H9 (cell line): Measurements from ENCODE around the gene CCDC102B. TPM values are rescaled to one million over a fixed set of nuclear protein-coding genes. Genes with fewer than 3 reads are reported as not detected.

Experiments used
- DNase-seq: peaks from one replicate; pipeline ENCODE4 v3.0.0-alpha.2; 2017
- H2AFZ ChIP-seq: one replicate; pipeline ENCODE4 v1.6.1; 2013; ENCODE audit warnings: mild to moderate bottlenecking, low read length, control low read depth, moderate library complexity
- H2AK5ac ChIP-seq: 2 replicates; pipeline ENCODE4 v1.6.1; 2013; ENCODE audit warnings: low read length, control low read depth, mixed read lengths; ENCODE audit not compliant: insufficient read length
- H2BK120ac ChIP-seq: one replicate; pipeline ENCODE4 v1.6.1; 2013; ENCODE audit warnings: low read depth, mild to moderate bottlenecking, low read length, control low read depth, inconsistent platforms; ENCODE audit not compliant: poor library complexity, severe bottlenecking
- H2BK12ac ChIP-seq: 2 replicates; pipeline ENCODE4 v1.6.1; 2013; ENCODE audit warnings: low read length, control low read depth, mixed read lengths, low read depth; ENCODE audit not compliant: insufficient read length
- H2BK15ac ChIP-seq: 2 replicates; pipeline ENCODE4 v1.6.1; 2013; ENCODE audit warnings: low read depth, low read length, control low read depth
- H2BK20ac ChIP-seq: one replicate; pipeline ENCODE4 v1.6.1; 2013; ENCODE audit warnings: low read depth, mild to moderate bottlenecking, low read length, control low read depth, inconsistent platforms; ENCODE audit not compliant: poor library complexity, severe bottlenecking
- H2BK5ac ChIP-seq: 2 replicates; pipeline ENCODE4 v1.6.1; 2013; ENCODE audit warnings: low read length, control low read depth, mixed read lengths; ENCODE audit not compliant: insufficient read length
- H3K14ac ChIP-seq: 2 replicates; pipeline ENCODE4 v1.6.1; 2013; ENCODE audit warnings: low read length, control low read depth; ENCODE audit not compliant: insufficient read depth
- H3K18ac ChIP-seq: 2 replicates; pipeline ENCODE4 v1.6.1; 2013; ENCODE audit warnings: low read depth, mild to moderate bottlenecking, mixed read lengths, low read length, control low read depth; ENCODE audit not compliant: insufficient read length
- H3K23ac ChIP-seq: 2 replicates; pipeline ENCODE4 v1.6.1; 2013; ENCODE audit warnings: low read length, control low read depth, mixed read lengths, low read depth; ENCODE audit not compliant: insufficient read length
- H3K23me2 ChIP-seq: 2 replicates; pipeline ENCODE4 v1.6.1; 2013; ENCODE audit warnings: low read depth, mild to moderate bottlenecking, mixed read lengths, low read length, control low read depth; ENCODE audit not compliant: insufficient read length, poor library complexity, severe bottlenecking
- H3K27ac ChIP-seq: 2 replicates; pipeline ENCODE4 v1.5.1; 2013; ENCODE audit warnings: low read length, control low read depth, mixed read lengths, low read depth; ENCODE audit not compliant: insufficient read length
- H3K27me3 ChIP-seq: 2 replicates; pipeline ENCODE4 v1.6.1; 2013; ENCODE audit warnings: low read length, control low read depth, inconsistent platforms; ENCODE audit not compliant: insufficient read depth
- H3K4ac ChIP-seq: 2 replicates; pipeline ENCODE4 v1.6.1; 2013; ENCODE audit warnings: low read depth, mild to moderate bottlenecking, control low read depth, inconsistent platforms, low read length, moderate library complexity
- H3K4me1 ChIP-seq: 2 replicates; pipeline ENCODE4 v1.6.1; 2013; ENCODE audit warnings: low read length, control low read depth, inconsistent platforms; ENCODE audit not compliant: insufficient read depth
- H3K4me2 ChIP-seq: 2 replicates; pipeline ENCODE4 v1.6.1; 2013; ENCODE audit warnings: low read length, control low read depth, mixed read lengths; ENCODE audit not compliant: insufficient read length, insufficient read depth
- H3K56ac ChIP-seq: 2 replicates; pipeline ENCODE4 v1.6.1; 2013; ENCODE audit warnings: low read depth, mild to moderate bottlenecking, mixed read lengths, low read length, control low read depth; ENCODE audit not compliant: insufficient read length
- H3K79me1 ChIP-seq: 2 replicates; pipeline ENCODE4 v1.6.1; 2013; ENCODE audit warnings: low read depth, mild to moderate bottlenecking, moderate library complexity, low read length, control low read depth, inconsistent platforms; ENCODE audit not compliant: insufficient read depth, poor library complexity, severe bottlenecking
- H3K79me2 ChIP-seq: 2 replicates; pipeline ENCODE4 v1.6.1; 2013; ENCODE audit warnings: low read length, control low read depth, inconsistent platforms; ENCODE audit not compliant: insufficient read depth
- H3K9ac ChIP-seq: 2 replicates; pipeline ENCODE4 v1.6.1; 2013; ENCODE audit warnings: low read length, control low read depth, mixed read lengths; ENCODE audit not compliant: insufficient read length; ENCODE audit errors: extremely low read depth
- H3K9me3 ChIP-seq: one replicate; pipeline ENCODE4 v1.6.1; 2013; ENCODE audit warnings: low read depth, low read length, inconsistent platforms; ENCODE audit not compliant: control insufficient read depth
- H3T11ph ChIP-seq: one replicate; pipeline ENCODE4 v1.6.1; 2013; ENCODE audit warnings: mild to moderate bottlenecking, low read length, control low read depth, inconsistent platforms
- H4K20me1 ChIP-seq: one replicate; pipeline ENCODE4 v1.6.1; 2013; ENCODE audit not compliant: control insufficient read depth, insufficient read length, insufficient read depth
- H4K5ac ChIP-seq: 2 replicates; pipeline ENCODE4 v1.6.1; 2013; ENCODE audit warnings: low read depth, mild to moderate bottlenecking, mixed read lengths, low read length, control low read depth; ENCODE audit not compliant: insufficient read length
- H4K8ac ChIP-seq: replicated peaks from 2 replicates; pipeline ENCODE4 v1.6.1; 2013; ENCODE audit warnings: low read length, control low read depth, mixed read lengths, low read depth; ENCODE audit not compliant: insufficient read length
- H4K91ac ChIP-seq: 2 replicates; pipeline ENCODE4 v1.6.1; 2013; ENCODE audit warnings: low read depth, mild to moderate bottlenecking, moderate library complexity, mixed read lengths, low read length, control low read depth; ENCODE audit not compliant: insufficient read length
- H3K27ac Mint-ChIP-seq, 3 experiments: 2 replicates in 2 of 3; 3 replicates in 1 of 3; pipeline ENCODE4 v1.8.0; 2020 to 2021; ENCODE audit warnings: mixed read lengths in 3 of 3, mild to moderate bottlenecking in 1 of 3, moderate library complexity in 1 of 3
- H3K27me3 Mint-ChIP-seq: 2 replicates; pipeline ENCODE4 v1.8.0; 2021; ENCODE audit warnings: low read depth, mild to moderate bottlenecking, moderate library complexity, mixed read lengths
- H3K36me3 Mint-ChIP-seq, 3 experiments: 2 replicates in 2 of 3; 3 replicates in 1 of 3; pipeline ENCODE4 v1.8.0; 2020 to 2021; ENCODE audit warnings: low read depth in 3 of 3, mixed read lengths in 3 of 3; ENCODE audit not compliant: insufficient read depth in 1 of 3
- H3K4me1 Mint-ChIP-seq, 2 experiments: 2 replicates each; pipeline ENCODE4 v1.8.0; 2020; ENCODE audit warnings: mixed read lengths in 2 of 2
- H3K4me3 Mint-ChIP-seq, 2 experiments: 2 replicates in 1 of 2; 3 replicates in 1 of 2; pipeline ENCODE4 v1.8.0; 2020 to 2021; ENCODE audit warnings: mild to moderate bottlenecking in 2 of 2, mixed read lengths in 2 of 2, moderate library complexity in 1 of 2
- H3K9me3 Mint-ChIP-seq, 2 experiments: 2 replicates in 1 of 2; 3 replicates in 1 of 2; pipeline ENCODE4 v1.8.0; 2020; ENCODE audit warnings: mild to moderate bottlenecking in 2 of 2, mixed read lengths in 2 of 2, moderate library complexity in 1 of 2
- CTCF ChIP-seq: fragments of 200-600 bp; sonication (generic); conservative IDR thresholded peaks from 3 replicates; pipeline ENCODE4 v1.8.0; 2021; ENCODE audit warnings: antibody characterized with exemption, mild to moderate bottlenecking
- WGBS: extraction: QIAGEN DNeasy Blood & Tissue Kit; methylation state at CpG from one replicate; pipeline ENCODE4 v1.1.7; 2013; ENCODE audit warnings: missing lambda C conversion rate, low lambda C conversion rate, mixed read lengths; ENCODE audit not compliant: insufficient read length; ENCODE audit errors: extremely low coverage; 5-methylcytosine and 5-hydroxymethylcytosine counted together
- total RNA-seq: library from RNA; stranded (reverse); gene quantifications from 2 replicates; pipeline ENCODE4 v1.2.1, GENCODE V29; 2021

The CCDC102B gene
- total RNA-seq, 1 experiment from 2014 or later: 1.2 TPM

- Histone ChIP-seq H3K79me1 (no peaks in the 10 kb centered on the region), H3K23me2 (no peaks in the 10 kb centered on the region), H2BK12ac (no peak overlapping the region), H2BK20ac (no peak overlapping the region), H4K20me1 (no peaks in the 10 kb centered on the region), H3K4ac (no peak overlapping the region), H4K8ac (no peak overlapping the region), H3K14ac (no peak overlapping the region), H3K56ac (no peak overlapping the region), H2AK5ac (no peak overlapping the region), H2BK120ac (no peak overlapping the region), H3K18ac (no peak overlapping the region), H3K4me2 (no peak overlapping the region), H3K79me2 (no peaks in the 10 kb centered on the region), H2BK5ac (no peak overlapping the region), H2AFZ (no peak overlapping the region), H3K4me1 (no peaks in the 10 kb centered on the region), H3K23ac (no peak overlapping the region), H3K27ac (no peak overlapping the region), H4K5ac (no peak overlapping the region), H3T11ph (no peak overlapping the region), H3K9me3 (no peaks in the 10 kb centered on the region), H4K91ac (no peak overlapping the region), H3K27me3 (no peaks in the 10 kb centered on the region), H3K9ac (no peak overlapping the region), H2BK15ac (no peak overlapping the region)
- WGBS: no CpG with 5 or more reads among the region's 1 CpG
- no peak overlapping the region for H3K27ac Mint-ChIP-seq
- H3K4me1 Mint-ChIP-seq: no peaks in the 10 kb centered on the region
- no peak for TF ChIP-seq CTCF
- H3K4me3 Mint-ChIP-seq: no peak overlapping the region
- no peaks in the 10 kb centered on the region for H3K27me3 Mint-ChIP-seq
- no peaks in the 10 kb centered on the region for H3K36me3 Mint-ChIP-seq
- no peaks in the 10 kb centered on the region; a peak in 1 of 5 replicates for H3K9me3 Mint-ChIP-seq
- DNase-seq: no peak
Measured at GRCh38 chr18:69067048-69067447, 269.2 kb downstream of the CCDC102B start.
